ENCODE results near the gene TCHHL1. TPM values are rescaled to one million over a fixed set of nuclear protein-coding genes. Genes with fewer than 3 reads are reported as not detected.

Gene TCHHL1
- total and polyA plus RNA-seq, 2 of the 8 experiments (the other 6 are each of a cell fraction or from before 2014, with no cell fraction given) = not detected

GRCh38 chr1:152084853-152085252, 4.0 kb downstream of the TCHHL1 start:
- Histone ChIP-seq H3K79me1 (ENCODE audit: low read depth, low read length) (no peaks in the 10 kb centered on the region), H4K5ac (ENCODE audit: insufficient read length, low read depth, low read length) (no peak overlapping the region), H3K27me3 (replicated peaks in 1 of 4; ENCODE audit: control insufficient read depth in 3 of 4, extremely low read depth in 1 of 4, insufficient read depth in 3 of 4, low read length in 3 of 4) (no peaks in the 10 kb centered on the region), H3K27ac (ENCODE audit: low read depth, low read length) (no peak overlapping the region), H3K23ac (ENCODE audit: insufficient read length) (no peak overlapping the region), H3K23me2 (ENCODE audit: low read depth, low read length) (no peaks in the 10 kb centered on the region), H2AFZ (ENCODE audit: low read length) (no peak overlapping the region), H3K56ac (replicated peaks; ENCODE audit: insufficient read length, low read depth, low read length) (no peak overlapping the region), H3K9me3 (ENCODE audit: insufficient read depth in 2 of 2, low read depth in 1 of 2, low read length in 1 of 2) (peaks cover 30 to 55% of the 10 kb centered on the region in 2 experiments), H3K4ac (replicated peaks; ENCODE audit: insufficient read length, low read depth, low read length) (no peak overlapping the region), H2BK12ac (ENCODE audit: low read depth, low read length) (no peak overlapping the region), H2AK5ac (ENCODE audit: low read depth, low read length) (no peak overlapping the region), H3K4me2 (ENCODE audit: insufficient read depth in 1 of 2, low read depth in 2 of 2, low read length in 2 of 2) (no peak overlapping the region), H4K20me1 (replicated peaks in 1 of 2; ENCODE audit: control insufficient read depth in 1 of 2, insufficient read depth in 2 of 2, low read length in 2 of 2) (no peaks in the 10 kb centered on the region), H3K9ac (replicated peaks in 1 of 4; ENCODE audit: extremely low read depth in 1 of 4, low read depth in 3 of 4, low read length in 3 of 4) (no peak overlapping the region), H2BK20ac (ENCODE audit: low read length) (no peak overlapping the region), H3K18ac (ENCODE audit: extremely low read depth, low read length) (no peak overlapping the region), H3K14ac (ENCODE audit: insufficient read length) (no peak overlapping the region), H3K36me3 (ENCODE audit: control insufficient read depth in 2 of 4, insufficient read depth in 4 of 4, low read length in 3 of 4) (no peaks in the 10 kb centered on the region), H4K8ac (ENCODE audit: extremely low read depth, insufficient read depth, low read length) (no peak overlapping the region), H4K91ac (replicated peaks; ENCODE audit: insufficient read length, low read length) (no peak overlapping the region), H2BK15ac (ENCODE audit: low read length) (no peak overlapping the region), H3K79me2 (ENCODE audit: control insufficient read depth in 1 of 2, insufficient read depth in 2 of 2, low read length in 2 of 2) (no peaks in the 10 kb centered on the region), H2BK120ac (replicated peaks; ENCODE audit: low read depth, low read length) (no peak overlapping the region), H3K4me3 (ENCODE audit: extremely low read depth in 1 of 4, insufficient read depth in 2 of 4, low read depth in 3 of 4, low read length in 4 of 4) (no peak overlapping the region), H2BK5ac (ENCODE audit: low read depth, low read length) (no peak overlapping the region), H3K4me1 (replicated peaks in 1 of 4; ENCODE audit: control insufficient read depth in 3 of 4, insufficient read depth in 4 of 4, low read length in 3 of 4) (no peaks in the 10 kb centered on the region)
- ChIA-PET CTCF (ENCODE audit: partially characterized antibody) (no interaction called here), POLR2A (ENCODE audit: partially characterized antibody) (no interaction called here)
- DNase-seq (ENCODE audit: low read depth in 1 of 2, low spot score in 2 of 2) (no peak), FAIRE-seq (no peak)
- WGBS, 2 experiments (ENCODE audit: extremely low coverage in 1 of 2, insufficient coverage in 1 of 2, insufficient read length in 1 of 2, insufficient replicate concordance in 2 of 2, low coverage in 1 of 2, low lambda C conversion rate in 2 of 2, missing lambda C conversion rate in 1 of 2) = 39 to 100% methylated on average over 1 of the region's 1 CpG
- no peak for TF ChIP-seq KDM1A (IDR thresholded peaks at IDR 0.05; ENCODE audit: borderline replicate concordance, low read length)
- no peak for TF ChIP-seq KDM4A (IDR thresholded peaks at IDR 0.05; ENCODE audit: low read depth, low read length, severe bottlenecking)
- TF ChIP-seq FOSL1 (IDR thresholded peaks at IDR 0.05; ENCODE audit: insufficient read depth, low read depth, low read length) = no peak
- no peak for TF ChIP-seq USF2 (IDR thresholded peaks at IDR 0.05; ENCODE audit: low read length)
- TF ChIP-seq NANOG (IDR thresholded peaks at IDR 0.05; ENCODE audit: insufficient read depth, low read depth, low read length, poor library complexity, severe bottlenecking) = no peak
- TF ChIP-seq HDAC6 (IDR thresholded peaks at IDR 0.05; ENCODE audit: low read depth, low read length) = no peak
- no peak for TF ChIP-seq CBX8 (IDR thresholded peaks at IDR 0.05; ENCODE audit: borderline replicate concordance, low read depth, low read length)
- no peak for TF ChIP-seq ASH2L (IDR thresholded peaks at IDR 0.05; ENCODE audit: low read length)
- TF ChIP-seq PHF8 (conservative IDR thresholded peaks at IDR 0.05; ENCODE audit: low read depth, low read length) = no peak
- TF ChIP-seq GTF2F1 (IDR thresholded peaks at IDR 0.05; ENCODE audit: borderline replicate concordance, low read depth, low read length) = no peak
- no peak for TF ChIP-seq RAD21 (IDR thresholded peaks at IDR 0.05 in 1 of 2, conservative IDR thresholded peaks at IDR 0.05 in 1 of 2; ENCODE audit: low read depth in 2 of 2, low read length in 2 of 2)
- no peak for TF ChIP-seq TAF7 (optimal IDR thresholded peaks at IDR 0.05; ENCODE audit: borderline replicate concordance, low read depth, low read length)
- TF ChIP-seq CBX5 (IDR thresholded peaks at IDR 0.05; ENCODE audit: low read depth, low read length) = no peak
